Astrocyte of the spinal cord (primary cell): Measurements from ENCODE around the gene PTPMT1.
"Not testable (repeated sequence)": the region's sequence is repeated elsewhere in the genome, so short reads cannot be mapped to it uniquely, and the experiment has no call there.

Experiments
- DNase-seq: peaks from one replicate; pipeline ENCODE4 v3.0.0; 2011; ENCODE audit warnings: low read depth, low spot score
- H3K4me3 ChIP-seq: 2 replicates; pipeline ENCODE4 v1.5.1; 2011; ENCODE audit warnings: low read depth, mild to moderate bottlenecking, low read length, moderate library complexity
- in situ Hi-C: cut with HindIII; loops from 2 replicates; pipeline ENCODE4 v1.10.0; 2017; ENCODE audit warnings: low sequenced_read_pairs
- TF ChIP-seq, protein P1 (sequence below): IDR thresholded peaks from 2 replicates; pipeline ENCODE4 v1.5.1; 2012; ENCODE audit warnings: low read depth, mild to moderate bottlenecking, low read length, inconsistent platforms

PTPMT1 gene

DNA sequence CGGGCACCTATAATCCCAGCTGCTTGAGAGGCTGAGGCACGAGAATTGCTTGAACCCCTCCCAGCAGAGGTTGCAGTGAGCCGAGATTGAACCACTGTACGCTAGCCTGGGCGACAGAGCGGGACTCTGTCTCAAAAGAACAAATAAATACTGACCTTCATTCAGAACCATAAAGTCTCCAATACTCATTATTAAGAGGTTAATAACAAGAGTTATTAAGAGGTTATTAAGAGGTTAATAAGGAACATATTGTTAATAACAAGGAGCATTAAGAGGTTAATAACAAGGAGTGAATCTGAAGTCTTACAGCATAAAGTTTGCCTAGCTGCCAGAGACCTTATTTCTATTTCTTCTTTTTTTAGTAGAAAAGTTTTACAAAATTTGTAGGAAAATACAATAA, 20.1 kb upstream of the PTPMT1 start:
- in situ Hi-C loops: no loop called here
- no peak for DNase-seq
- TF ChIP-seq, protein P1, sequence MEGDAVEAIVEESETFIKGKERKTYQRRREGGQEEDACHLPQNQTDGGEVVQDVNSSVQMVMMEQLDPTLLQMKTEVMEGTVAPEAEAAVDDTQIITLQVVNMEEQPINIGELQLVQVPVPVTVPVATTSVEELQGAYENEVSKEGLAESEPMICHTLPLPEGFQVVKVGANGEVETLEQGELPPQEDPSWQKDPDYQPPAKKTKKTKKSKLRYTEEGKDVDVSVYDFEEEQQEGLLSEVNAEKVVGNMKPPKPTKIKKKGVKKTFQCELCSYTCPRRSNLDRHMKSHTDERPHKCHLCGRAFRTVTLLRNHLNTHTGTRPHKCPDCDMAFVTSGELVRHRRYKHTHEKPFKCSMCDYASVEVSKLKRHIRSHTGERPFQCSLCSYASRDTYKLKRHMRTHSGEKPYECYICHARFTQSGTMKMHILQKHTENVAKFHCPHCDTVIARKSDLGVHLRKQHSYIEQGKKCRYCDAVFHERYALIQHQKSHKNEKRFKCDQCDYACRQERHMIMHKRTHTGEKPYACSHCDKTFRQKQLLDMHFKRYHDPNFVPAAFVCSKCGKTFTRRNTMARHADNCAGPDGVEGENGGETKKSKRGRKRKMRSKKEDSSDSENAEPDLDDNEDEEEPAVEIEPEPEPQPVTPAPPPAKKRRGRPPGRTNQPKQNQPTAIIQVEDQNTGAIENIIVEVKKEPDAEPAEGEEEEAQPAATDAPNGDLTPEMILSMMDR: no peak
- H3K4me3 ChIP-seq: no peak overlapping the region

DNA sequence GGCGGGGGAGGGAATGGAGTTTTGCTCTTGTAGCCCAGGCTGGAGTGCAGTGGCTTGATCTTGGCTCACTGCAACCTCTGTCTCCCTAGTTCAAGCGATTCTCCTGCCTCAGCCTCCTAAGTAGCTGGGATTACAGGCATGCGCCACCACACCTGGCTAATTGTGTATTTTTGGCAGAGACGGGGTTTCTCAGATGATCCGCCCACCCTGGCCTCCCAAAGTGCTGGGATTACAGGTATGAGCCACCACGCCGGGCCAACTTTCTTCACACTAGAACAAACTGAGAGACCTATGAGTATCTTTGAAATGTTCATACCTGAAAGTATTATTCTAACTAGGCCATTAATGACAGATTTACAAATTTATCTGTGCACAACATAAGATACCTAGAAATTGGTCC, 19.1 kb upstream of the PTPMT1 start:
- DNase-seq, in situ Hi-C loops, H3K4me3 ChIP-seq: not testable (repeated sequence)

- H3K4me3 ChIP-seq: no peak overlapping the region
- in situ Hi-C loops: no loop called here
- TF ChIP-seq, protein P1: no peak
- no peak for DNase-seq
These were observed 14.9 kb upstream of the PTPMT1 start for GRCh38 chr11:47550288-47551047.

- no peak overlapping the region for H3K4me3 ChIP-seq
- TF ChIP-seq, protein P1: peak; percentile 49
- in situ Hi-C loops: no loop called here
- DNase-seq: no peak
These were observed 14.3 kb upstream of the PTPMT1 start for GRCh38 chr11:47551086-47551485.

DNA sequence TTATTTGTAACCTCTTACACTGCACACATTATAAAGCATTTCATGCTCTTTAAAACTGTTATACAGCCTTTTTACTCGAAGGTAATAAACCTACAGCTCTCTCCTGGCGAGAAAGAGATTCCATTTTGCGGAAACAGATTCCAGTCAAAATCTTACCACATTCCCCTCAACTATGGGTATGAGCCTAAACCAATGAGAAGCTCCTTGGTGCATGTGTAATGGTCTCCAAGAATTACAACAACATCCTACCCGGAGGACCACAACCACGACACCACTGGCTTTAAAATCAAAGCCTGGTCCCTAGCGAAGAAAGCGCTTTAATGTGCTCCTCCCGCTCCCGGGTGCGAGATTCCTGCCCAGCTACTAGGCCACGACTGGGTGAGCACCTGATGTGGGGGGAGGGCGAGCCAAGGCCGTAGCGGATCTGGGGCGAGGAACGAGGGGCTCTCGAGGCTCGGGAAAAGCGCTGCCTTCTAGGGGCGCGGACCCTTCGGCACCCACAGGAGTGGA, 13.3 kb upstream of the PTPMT1 start:
- TF ChIP-seq, protein P1: no peak
- in situ Hi-C loops: no loop called here
- peak; percentile 46 for DNase-seq
- peak overlapping the region; percentile 98 for H3K4me3 ChIP-seq

DNA sequence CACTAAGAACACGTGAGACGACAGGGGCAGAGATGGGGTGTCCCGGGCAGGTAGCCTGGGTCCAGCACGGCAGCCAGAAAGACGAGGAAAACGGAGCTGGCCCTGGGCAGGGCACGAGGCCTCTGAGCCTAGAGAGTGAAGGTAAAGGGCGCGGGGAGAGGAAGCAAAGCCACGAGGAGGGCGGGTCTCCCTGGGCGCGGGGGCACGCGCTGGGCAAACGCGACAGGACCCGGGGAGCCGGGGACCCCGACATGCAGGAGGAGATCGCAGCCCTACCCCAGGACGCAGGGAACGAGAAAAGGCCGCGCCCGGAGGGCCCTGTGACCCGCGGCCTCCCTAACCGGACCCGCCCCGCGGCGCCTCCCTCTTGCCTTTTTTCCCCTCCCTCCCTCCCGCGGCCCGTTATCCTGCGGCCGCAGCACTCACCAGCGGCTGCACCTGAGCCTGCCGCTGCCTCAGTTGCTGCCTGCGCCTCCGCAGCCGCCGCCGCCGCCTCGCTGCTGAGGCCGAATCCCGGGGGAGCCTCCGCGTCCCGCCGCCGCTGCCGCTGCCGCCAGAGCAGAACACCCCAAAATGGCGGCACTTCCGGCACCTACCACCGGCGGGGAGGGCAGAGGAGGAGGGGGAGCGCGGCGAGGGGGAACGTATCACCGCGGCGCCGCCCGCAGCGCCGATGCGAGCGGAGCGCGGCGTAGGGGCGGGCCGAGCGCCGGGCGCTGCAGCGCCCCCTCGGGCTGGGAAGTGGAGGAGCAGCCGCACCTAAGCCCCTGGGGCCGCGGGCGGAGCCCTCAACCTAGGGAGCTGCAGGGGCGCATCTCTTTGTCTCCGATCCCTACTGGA, 12.6 kb upstream of the PTPMT1 start, which contains the start of gene CELF1:
Gene CELF1 (minus strand): TSS at position 567 of the 840 bp plus-strand sequence. CDS start 53,609 bp downstream, outside the sequence.
- DNase-seq: peak; percentile 88
- TF ChIP-seq, protein P1: peak; percentile 69
- H3K4me3 ChIP-seq: peak within 1 kb of the TSS; percentile 98
- in situ Hi-C loops: no loop called here

GRCh38 chr11:47553406-47553743, 12.0 kb upstream of the PTPMT1 start:
- in situ Hi-C loops: no loop called here
- DNase-seq: no peak
- H3K4me3 ChIP-seq: peak overlapping the region; percentile 55
- TF ChIP-seq, protein P1: no peak

- in situ Hi-C loops, DNase-seq, H3K4me3 ChIP-seq: not testable (repeated sequence)
These were observed 8.4 kb upstream of the PTPMT1 start for GRCh38 chr11:47557004-47557403.
